Endodermal cell (in vitro differentiated cells): ENCODE measurements around the gene NUP214. TPM values are rescaled to one million over a fixed set of nuclear protein-coding genes. Genes with fewer than 3 reads are reported as not detected.
"Not testable (repeated sequence)": the region's sequence is repeated elsewhere in the genome, so short reads cannot be mapped to it uniquely, and the experiment has no call there.

Source experiments
- DNase-seq: peaks from one replicate; pipeline ENCODE4 v3.0.0-alpha.2; 2017
- H3K27ac ChIP-seq: 2 replicates; pipeline ENCODE4 v1.5.1; 2013; ENCODE audit warnings: mild to moderate bottlenecking, low read depth, low read length, moderate library complexity
- H3K27me3 ChIP-seq: 2 replicates; pipeline ENCODE4 v1.6.1; 2013; ENCODE audit warnings: mild to moderate bottlenecking, low read length, moderate library complexity; ENCODE audit not compliant: insufficient read depth, control insufficient read depth, poor library complexity, severe bottlenecking
- H3K36me3 ChIP-seq: 2 replicates; pipeline ENCODE4 v1.7.0; 2013; ENCODE audit warnings: mild to moderate bottlenecking, low read length, moderate library complexity; ENCODE audit not compliant: control insufficient read depth, insufficient read depth
- H3K4me1 ChIP-seq: one replicate; pipeline ENCODE4 v1.7.0; 2013; ENCODE audit warnings: low read length; ENCODE audit not compliant: control insufficient read depth, insufficient read depth
- H3K4me3 ChIP-seq: 2 replicates; pipeline ENCODE4 v1.5.1; 2013; ENCODE audit warnings: mild to moderate bottlenecking, low read length, moderate library complexity
- H3K9ac ChIP-seq: 2 replicates; pipeline ENCODE4 v1.6.1; 2013; ENCODE audit warnings: mild to moderate bottlenecking, low read length, moderate library complexity; ENCODE audit not compliant: poor library complexity, severe bottlenecking; ENCODE audit errors: extremely low read depth
- H3K9me3 ChIP-seq: 2 replicates; pipeline ENCODE4 v1.6.1; 2013; ENCODE audit warnings: mild to moderate bottlenecking, low read length, moderate library complexity; ENCODE audit not compliant: control insufficient read depth
- H3K27ac Mint-ChIP-seq: 2 replicates; pipeline ENCODE4 v1.8.0; 2020; ENCODE audit warnings: mixed read lengths
- H3K27me3 Mint-ChIP-seq: 2 replicates; pipeline ENCODE4 v1.8.0; 2021; ENCODE audit warnings: mild to moderate bottlenecking, mixed read lengths; ENCODE audit not compliant: insufficient read depth
- H3K36me3 Mint-ChIP-seq: 2 replicates; pipeline ENCODE4 v1.8.0; 2020; ENCODE audit warnings: low read depth, mixed read lengths
- H3K4me1 Mint-ChIP-seq: 2 replicates; pipeline ENCODE4 v1.8.0; 2020; ENCODE audit warnings: mixed read lengths
- H3K4me3 Mint-ChIP-seq: 2 replicates; pipeline ENCODE4 v1.8.0; 2020; ENCODE audit warnings: mild to moderate bottlenecking, moderate library complexity, mixed read lengths
- H3K9me3 Mint-ChIP-seq: 2 replicates; pipeline ENCODE4 v1.8.0; 2020; ENCODE audit warnings: mild to moderate bottlenecking, mixed read lengths
- CTCF ChIP-seq: fragments of 200-600 bp; sonication (generic); conservative IDR thresholded peaks from 2 replicates; pipeline ENCODE4 v1.5.0; 2021; ENCODE audit warnings: antibody characterized with exemption, mild to moderate bottlenecking
- WGBS, 2 experiments: methylation state at CpG; one replicate each; pipeline versions ENCODE4 v1.1.5 to v1.1.7; 2013; ENCODE audit warnings: missing lambda C conversion rate in 2 of 2, mixed read lengths in 1 of 2; ENCODE audit not compliant: insufficient coverage in 1 of 2, insufficient read length in 1 of 2; 5-methylcytosine and 5-hydroxymethylcytosine counted together
- total RNA-seq, 2 donors: library from RNA; stranded (reverse); fragmentation: NEBNext Ultra II Directional in 1 of 2; extraction: Animal tissue kit (Norgen Biotek cat#: 25700) in 1 of 2; gene quantifications; 2 replicates in 1 of 2; 3 replicates in 1 of 2; pipeline ENCODE4 v1.2.1, GENCODE V29; 2021

Gene NUP214
- total RNA-seq, 2 donors from 2014 or later, result 56.7 to 59.9 TPM

- H3K27me3 Mint-ChIP-seq, result no peaks in the 10 kb centered on the region
- 91 to 94% methylated on average over 3 of the region's 3 CpGs for WGBS, 2 experiments
- no peaks in the 10 kb centered on the region for H3K4me1 Mint-ChIP-seq
- no peak for DNase-seq
- no peaks in the 10 kb centered on the region for H3K9me3 Mint-ChIP-seq
- no peak for TF ChIP-seq CTCF
- H3K9ac ChIP-seq, result no peak overlapping the region
- H3K9me3 ChIP-seq, result no peaks in the 10 kb centered on the region
- no peak overlapping the region for H3K4me3 ChIP-seq
- peaks cover 49% of the 10 kb centered on the region for H3K36me3 Mint-ChIP-seq
- no peaks in the 10 kb centered on the region for H3K4me1 ChIP-seq
- H3K27ac ChIP-seq, result no peak overlapping the region
- H3K4me3 Mint-ChIP-seq, result no peak overlapping the region
- H3K36me3 ChIP-seq, result peaks cover 88% of the 10 kb centered on the region
- H3K27ac Mint-ChIP-seq, result no peak overlapping the region
- H3K27me3 ChIP-seq, result no peaks in the 10 kb centered on the region
These were observed 63.6 kb downstream of the NUP214 start for GRCh38 chr9:131188976-131189375.

GRCh38 chr9:131190191-131190590, 64.8 kb downstream of the NUP214 start:
- H3K9me3 ChIP-seq, result no peaks in the 10 kb centered on the region
- peaks cover 90% of the 10 kb centered on the region for H3K36me3 ChIP-seq
- H3K4me1 Mint-ChIP-seq, result no peaks in the 10 kb centered on the region
- H3K4me3 ChIP-seq, result no peak overlapping the region
- H3K4me3 Mint-ChIP-seq, result no peak overlapping the region
- H3K27me3 ChIP-seq, result no peaks in the 10 kb centered on the region
- H3K27me3 Mint-ChIP-seq, result no peaks in the 10 kb centered on the region
- WGBS, 2 experiments, result 61 to 62% methylated on average over 3 of the region's 3 CpGs
- no peak for DNase-seq
- H3K9ac ChIP-seq, result no peak overlapping the region
- no peak overlapping the region for H3K27ac Mint-ChIP-seq
- no peaks in the 10 kb centered on the region for H3K4me1 ChIP-seq
- no peak overlapping the region for H3K27ac ChIP-seq
- H3K9me3 Mint-ChIP-seq, result no peaks in the 10 kb centered on the region
- H3K36me3 Mint-ChIP-seq, result peaks cover 54% of the 10 kb centered on the region
- no peak for TF ChIP-seq CTCF

GRCh38 chr9:131191032-131191431, 65.6 kb downstream of the NUP214 start:
- not testable (repeated sequence) for H3K27ac Mint-ChIP-seq, H3K4me3 ChIP-seq, H3K4me1 Mint-ChIP-seq, H3K27me3 Mint-ChIP-seq, H3K4me3 Mint-ChIP-seq, H3K9me3 Mint-ChIP-seq, H3K27me3 ChIP-seq, H3K27ac ChIP-seq, H3K9ac ChIP-seq, DNase-seq, H3K9me3 ChIP-seq, H3K4me1 ChIP-seq
- peaks cover 87% of the 10 kb centered on the region for H3K36me3 ChIP-seq
- peaks cover 57% of the 10 kb centered on the region for H3K36me3 Mint-ChIP-seq
- WGBS, 2 experiments, result 78 to 96% methylated on average over 5 of the region's 6 CpGs

- Mint-ChIP-seq H3K27me3 (no peaks in the 10 kb centered on the region), H3K4me1 (no peaks in the 10 kb centered on the region), H3K36me3 (peaks cover 55% of the 10 kb centered on the region), H3K9me3 (no peaks in the 10 kb centered on the region), H3K4me3 (no peak overlapping the region), H3K27ac (no peak overlapping the region)
- 94 to 96% methylated on average over 2 to 3 of the region's 3 CpGs for WGBS, 2 experiments
- H3K9ac ChIP-seq, result no peak overlapping the region
- no peak overlapping the region for H3K4me3 ChIP-seq
- no peaks in the 10 kb centered on the region for H3K9me3 ChIP-seq
- no peak overlapping the region for H3K27ac ChIP-seq
- TF ChIP-seq CTCF, result no peak
- no peaks in the 10 kb centered on the region for H3K27me3 ChIP-seq
- H3K4me1 ChIP-seq, result no peaks in the 10 kb centered on the region
- DNase-seq, result no peak
- H3K36me3 ChIP-seq, result peaks cover 86% of the 10 kb centered on the region
These were observed 66.5 kb downstream of the NUP214 start for GRCh38 chr9:131191857-131192256.
